SJSA1 (cell line): ENCODE results near the gene MAD2L1. TPM values are rescaled to one million over a fixed set of nuclear protein-coding genes. Genes with fewer than 3 reads are reported as not detected.
A peak's percentile ranks its signal among the peaks of the same experiment; 100 is the strongest.

ENCODE experiments used
- DNase-seq, 2 experiments: peaks; one replicate each; pipeline ENCODE4 v3.0.0-alpha.2; 2015 to 2020; ENCODE audit warnings: low spot score in 2 of 2, low read depth in 1 of 2
- H3K27ac ChIP-seq: fragments of 250-450 bp; sonication (Bioruptor Pico); 2 replicates; pipeline ENCODE4 v1.5.1; 2020; ENCODE audit warnings: mild to moderate bottlenecking, moderate library complexity
- H3K27me3 ChIP-seq: fragments of 250-450 bp; sonication (Bioruptor Pico); replicated peaks from 2 replicates; pipeline ENCODE4 v1.5.1; 2020; ENCODE audit warnings: mild to moderate bottlenecking, moderate library complexity
- H3K36me3 ChIP-seq: fragments of 250-450 bp; sonication (Bioruptor Pico); 2 replicates; pipeline ENCODE4 v1.5.1; 2020; ENCODE audit warnings: mild to moderate bottlenecking
- H3K4me1 ChIP-seq: fragments of 250-450 bp; sonication (Bioruptor Pico); replicated peaks from 2 replicates; pipeline ENCODE4 v1.6.1; 2021; ENCODE audit warnings: mild to moderate bottlenecking
- H3K4me3 ChIP-seq: fragments of 250-450 bp; sonication (Bioruptor Pico); 2 replicates; pipeline ENCODE4 v1.5.1; 2020; ENCODE audit warnings: mild to moderate bottlenecking
- H3K9me3 ChIP-seq: fragments of 250-450 bp; sonication (Bioruptor Pico); replicated peaks from 2 replicates; pipeline ENCODE4 v1.5.1; 2020; ENCODE audit warnings: mild to moderate bottlenecking
- total RNA-seq: library from RNA; depleted of rRNA; stranded (reverse); fragments of >200 nt; shearing (Covaris generic); gene quantifications from 2 replicates; pipeline ENCODE4 v1.2.3, GENCODE V29; 2014

MAD2L1 gene
- total RNA-seq, 1 experiment from 2014 or later = 95.6 TPM

DNA sequence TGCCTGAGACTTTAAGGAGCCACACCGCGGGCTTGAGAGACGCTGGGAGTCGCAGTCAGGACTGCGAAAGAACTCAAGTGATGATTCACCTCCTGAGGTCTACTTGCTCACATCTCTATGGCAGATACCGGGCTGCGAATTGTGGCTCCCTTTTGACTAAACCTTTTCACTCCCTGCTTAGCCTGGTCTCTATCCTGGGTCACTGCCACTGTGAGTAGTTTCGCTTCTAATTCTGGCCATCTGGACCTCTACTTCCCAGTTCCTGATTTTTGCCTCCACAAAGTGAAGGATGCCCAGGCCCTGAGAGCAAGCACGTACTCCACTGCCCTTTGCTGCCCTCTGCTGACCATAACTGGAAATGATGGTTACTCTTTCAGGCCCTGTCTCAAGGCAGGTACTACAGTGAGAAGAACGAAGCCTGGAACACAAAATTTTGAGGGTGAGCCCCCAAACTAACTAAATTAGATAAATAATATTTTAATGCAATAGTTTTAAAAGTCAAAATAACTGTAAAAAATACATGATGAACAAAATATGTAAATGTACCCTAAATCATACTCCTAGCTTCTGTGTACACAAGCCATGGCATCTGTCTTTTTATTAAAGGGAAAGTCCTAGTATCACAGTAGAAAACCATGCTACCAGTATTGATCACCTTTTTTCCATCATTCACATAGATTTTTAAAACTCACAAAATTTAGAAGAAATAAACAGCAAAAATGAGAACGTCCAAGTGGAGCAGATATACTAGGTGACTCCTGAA lies 16.7 kb downstream of the MAD2L1 start:
- H3K9me3 ChIP-seq = no peaks in the 10 kb centered on the region
- H3K4me3 ChIP-seq = peak overlapping the region; percentile 33
- 0 out of 2 replicates have a peak, but pooled peaks cover 4% of the 10 kb centered on the region for H3K36me3 ChIP-seq
- peak overlapping the region; percentile 48 for H3K27ac ChIP-seq
- peaks cover 9% of the 10 kb centered on the region for H3K4me1 ChIP-seq
- H3K27me3 ChIP-seq = no peaks in the 10 kb centered on the region
- peak; percentile 82 to 93 for DNase-seq

DNA sequence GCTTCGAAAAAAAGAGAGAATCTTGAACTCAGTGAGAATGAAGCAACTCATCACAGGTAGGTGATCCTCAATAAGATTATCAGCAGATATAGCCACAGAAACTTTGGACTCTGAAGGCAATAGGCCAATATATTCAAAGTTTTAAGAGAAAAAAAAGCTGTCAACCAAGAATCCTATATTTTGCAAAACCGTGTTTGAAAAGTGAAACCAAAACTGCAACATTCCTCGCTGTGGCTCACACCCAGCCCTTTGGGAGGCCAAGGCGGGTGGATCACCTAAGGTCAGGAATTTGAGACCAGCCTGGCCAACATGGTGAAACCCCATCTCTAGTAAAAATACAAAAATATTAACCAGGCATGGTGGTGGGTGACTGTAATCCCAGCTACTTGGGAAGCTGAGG lies 22.8 kb downstream of the MAD2L1 start:
- H3K36me3 ChIP-seq = no peaks in the 10 kb centered on the region
- peaks cover 2% of the 10 kb centered on the region; the same call in 1 of the 2 replicates for H3K9me3 ChIP-seq
- no peak for DNase-seq
- H3K27ac ChIP-seq = no peak overlapping the region
- H3K27me3 ChIP-seq = no peaks in the 10 kb centered on the region
- no peak overlapping the region for H3K4me3 ChIP-seq
- peaks cover 1% of the 10 kb centered on the region for H3K4me1 ChIP-seq

DNA sequence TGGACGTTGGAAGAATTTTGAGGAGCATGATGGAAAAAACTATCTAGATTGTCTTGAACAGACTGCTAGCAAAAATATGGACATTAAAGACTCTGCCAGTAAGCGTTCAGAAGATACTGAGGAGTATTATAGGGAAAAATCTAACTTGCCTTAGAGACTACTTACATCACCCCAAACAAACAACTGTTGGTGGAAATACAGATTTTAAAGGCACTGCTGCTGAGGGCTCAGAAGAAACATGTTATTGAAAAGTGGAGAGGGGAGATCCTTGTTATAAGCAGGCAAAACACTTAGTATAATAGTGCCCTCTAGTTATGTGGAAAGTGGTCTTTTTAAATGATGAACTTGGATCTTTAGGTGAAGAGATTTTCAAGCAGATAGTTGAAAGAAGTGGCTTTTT lies 29.2 kb downstream of the MAD2L1 start:
- no peaks in the 10 kb centered on the region for H3K9me3 ChIP-seq
- no peaks in the 10 kb centered on the region for H3K4me1 ChIP-seq
- no peaks in the 10 kb centered on the region for H3K36me3 ChIP-seq
- no peak for DNase-seq
- no peaks in the 10 kb centered on the region for H3K27me3 ChIP-seq
- no peak overlapping the region for H3K27ac ChIP-seq
- H3K4me3 ChIP-seq = no peak overlapping the region

DNA sequence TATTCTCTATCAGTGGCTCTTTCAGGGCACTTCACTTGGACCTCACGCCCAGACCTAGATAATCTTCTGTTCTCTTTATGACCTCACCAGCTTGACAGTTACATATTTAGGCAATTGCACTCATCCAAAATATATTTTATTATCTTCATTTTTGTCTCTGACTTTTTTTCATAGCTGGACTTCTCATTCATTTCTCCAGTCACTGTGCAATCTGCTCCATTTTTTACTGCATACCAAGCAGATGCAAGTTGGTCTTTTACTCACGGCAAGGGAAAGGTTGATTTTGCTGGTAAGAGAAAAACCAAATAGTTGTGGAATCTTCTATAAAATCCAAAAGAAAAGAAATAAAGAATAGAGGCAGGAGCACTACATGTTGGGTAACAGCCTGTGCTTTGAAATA lies 31.7 kb downstream of the MAD2L1 start:
- Histone ChIP-seq H3K27ac (no peak overlapping the region), H3K4me1 (no peaks in the 10 kb centered on the region), H3K36me3 (no peaks in the 10 kb centered on the region), H3K4me3 (no peak overlapping the region), H3K9me3 (no peaks in the 10 kb centered on the region; the same call in 1 of the 2 replicates), H3K27me3 (no peaks in the 10 kb centered on the region)
- DNase-seq = no peak

DNA sequence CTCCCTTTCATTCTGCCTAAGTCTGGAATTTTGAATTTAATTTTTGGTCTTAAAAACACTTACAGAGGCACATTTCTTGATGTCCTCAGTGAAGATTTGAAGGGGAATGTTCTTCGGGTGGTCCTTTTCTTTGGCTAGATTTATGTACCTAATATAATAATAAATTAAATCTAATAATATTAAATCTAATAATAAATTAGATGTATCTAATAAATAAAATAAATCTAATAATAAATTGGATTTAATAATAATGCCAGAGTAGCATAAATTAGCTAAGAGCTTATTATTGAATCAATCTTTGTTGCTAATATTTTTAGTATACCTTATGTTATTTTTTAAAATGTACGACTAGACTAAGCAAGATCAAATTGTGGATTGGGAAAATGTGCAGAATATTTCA lies 39.8 kb downstream of the MAD2L1 start:
- no peaks in the 10 kb centered on the region for H3K9me3 ChIP-seq
- no peaks in the 10 kb centered on the region for H3K36me3 ChIP-seq
- no peaks in the 10 kb centered on the region for H3K4me1 ChIP-seq
- no peak overlapping the region for H3K27ac ChIP-seq
- no peak for DNase-seq
- no peak overlapping the region for H3K4me3 ChIP-seq
- H3K27me3 ChIP-seq = no peaks in the 10 kb centered on the region

DNA sequence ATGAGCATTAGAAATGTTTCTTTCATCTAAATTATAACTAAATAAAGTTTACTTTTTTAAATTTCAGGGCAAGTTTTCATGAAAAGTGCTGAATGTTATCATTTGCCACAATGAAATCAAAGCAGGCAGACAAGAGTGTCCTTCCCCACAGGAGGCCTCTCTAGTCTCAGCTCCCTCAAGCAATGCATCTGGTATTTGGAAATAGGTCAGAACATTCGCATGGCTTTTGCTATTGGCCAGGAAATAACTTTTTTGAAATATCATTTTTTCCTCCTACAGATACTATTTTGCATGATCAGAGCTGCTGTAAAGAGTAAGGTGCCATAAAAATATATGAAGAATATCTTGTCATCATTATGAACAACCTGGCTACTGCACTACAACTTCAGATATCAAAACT lies 41.1 kb downstream of the MAD2L1 start:
- Histone ChIP-seq H3K36me3 (no peaks in the 10 kb centered on the region), H3K27ac (no peak overlapping the region), H3K27me3 (no peaks in the 10 kb centered on the region), H3K9me3 (no peaks in the 10 kb centered on the region), H3K4me1 (no peaks in the 10 kb centered on the region), H3K4me3 (no peak overlapping the region)
- no peak for DNase-seq

DNA sequence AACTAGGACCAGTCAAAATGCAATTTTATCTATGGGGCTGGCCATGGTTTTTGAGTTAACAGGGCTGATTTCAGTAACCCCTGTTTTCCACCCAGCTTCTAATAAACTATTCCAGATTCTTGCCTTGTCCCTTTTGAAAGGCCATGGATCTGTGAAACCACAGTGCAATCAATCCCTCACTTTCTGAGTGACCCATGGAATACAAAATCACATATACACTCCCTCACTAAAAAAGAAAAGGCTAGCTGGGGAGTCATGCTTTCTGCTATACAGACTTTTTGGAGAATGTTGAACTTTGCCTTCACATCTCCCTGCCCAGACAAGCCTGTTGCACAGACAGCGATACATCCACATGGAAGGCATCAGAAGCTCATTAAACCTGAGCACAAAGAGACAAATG lies 47.9 kb downstream of the MAD2L1 start:
- no peak overlapping the region for H3K27ac ChIP-seq
- H3K9me3 ChIP-seq = no peaks in the 10 kb centered on the region
- no peaks in the 10 kb centered on the region for H3K36me3 ChIP-seq
- no peak for DNase-seq
- no peaks in the 10 kb centered on the region for H3K4me1 ChIP-seq
- no peaks in the 10 kb centered on the region for H3K27me3 ChIP-seq
- H3K4me3 ChIP-seq = no peak overlapping the region

DNA sequence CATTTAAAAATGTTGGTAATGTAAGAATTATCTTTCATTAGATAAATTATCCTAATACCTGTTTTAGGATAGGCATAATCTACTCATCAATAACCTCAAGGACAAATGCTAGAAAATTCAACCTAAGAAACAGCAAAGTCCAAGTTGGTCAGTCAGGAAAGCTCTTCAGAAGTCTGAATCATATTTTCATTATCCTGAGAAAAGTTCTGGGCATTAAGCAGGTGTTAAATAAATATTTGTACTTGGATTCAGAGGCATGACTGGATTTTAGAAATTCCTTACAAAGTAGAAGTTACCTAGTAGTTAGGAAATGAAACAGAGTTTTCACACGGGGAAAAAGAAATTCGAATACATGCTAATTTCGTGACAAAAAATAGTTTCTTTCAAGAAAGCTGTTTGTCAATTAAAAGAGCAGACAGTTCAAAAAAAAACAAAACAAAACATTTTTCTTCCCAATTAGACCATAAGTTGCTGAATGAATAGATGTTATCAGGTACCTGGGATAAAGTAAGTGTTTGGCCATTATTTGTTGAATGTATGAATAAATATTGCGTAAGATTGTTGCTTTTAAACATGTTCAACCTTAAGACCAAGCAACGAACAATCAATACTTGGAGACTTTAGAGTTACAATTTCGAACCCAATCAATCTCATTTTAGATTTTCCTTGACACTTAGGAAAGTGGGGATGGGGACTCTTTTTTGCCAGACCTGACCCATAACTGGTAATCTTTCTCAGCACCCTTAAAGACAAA lies 48.5 kb downstream of the MAD2L1 start:
- no peaks in the 10 kb centered on the region for H3K4me1 ChIP-seq
- no peaks in the 10 kb centered on the region for H3K36me3 ChIP-seq
- no peak for DNase-seq

DNA sequence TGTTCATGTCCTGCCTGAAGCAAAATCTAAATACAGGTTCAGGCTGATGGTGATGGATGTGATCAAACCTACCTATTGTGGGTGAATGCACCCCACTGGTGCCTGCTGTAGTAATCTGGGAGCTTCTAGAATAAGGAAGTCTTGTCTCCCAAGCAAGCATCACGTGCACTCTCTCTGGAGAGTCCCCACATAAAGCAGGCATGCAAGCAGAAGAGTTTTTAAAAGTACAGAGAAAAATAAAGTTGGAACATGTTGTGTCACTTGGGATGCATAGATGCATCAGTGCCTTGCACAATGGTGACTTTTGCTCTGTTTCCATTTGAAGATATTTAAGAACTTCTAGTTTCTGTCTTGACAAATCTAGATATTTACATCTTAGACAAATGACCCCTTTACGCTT lies 54.9 kb downstream of the MAD2L1 start:
- H3K4me1 ChIP-seq = no peaks in the 10 kb centered on the region
- no peaks in the 10 kb centered on the region for H3K9me3 ChIP-seq
- no peaks in the 10 kb centered on the region for H3K36me3 ChIP-seq
- no peaks in the 10 kb centered on the region for H3K27me3 ChIP-seq
- H3K27ac ChIP-seq = no peak overlapping the region
- DNase-seq = no peak
- no peak overlapping the region for H3K4me3 ChIP-seq

More for the DNA sequence above, 48.5 kb downstream of the MAD2L1 start:
- H3K27ac ChIP-seq = no peak overlapping the region
- H3K4me3 ChIP-seq = no peak overlapping the region
- H3K9me3 ChIP-seq = no peaks in the 10 kb centered on the region
- H3K27me3 ChIP-seq = no peaks in the 10 kb centered on the region

DNA sequence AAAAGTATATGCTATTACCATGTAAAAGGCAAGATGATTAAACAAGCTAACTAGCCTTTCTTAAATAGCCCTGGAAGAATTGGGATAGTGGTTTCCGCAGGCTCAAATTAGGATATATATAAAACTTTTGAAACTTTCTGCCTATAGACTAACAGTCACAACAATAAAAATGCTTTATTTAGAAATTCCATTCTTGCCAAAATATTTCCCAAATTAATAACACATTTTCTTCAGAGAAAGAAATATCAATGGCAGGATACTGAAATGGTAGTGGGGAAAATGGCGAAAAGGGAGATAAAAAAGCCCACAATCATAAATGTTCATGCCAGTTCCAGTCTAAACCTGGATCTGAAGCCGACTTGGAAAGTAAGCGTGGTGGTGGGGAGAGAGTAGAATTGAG lies 56.0 kb downstream of the MAD2L1 start:
- Histone ChIP-seq H3K4me1 (no peaks in the 10 kb centered on the region), H3K9me3 (no peaks in the 10 kb centered on the region), H3K4me3 (no peak overlapping the region), H3K36me3 (no peaks in the 10 kb centered on the region), H3K27ac (no peak overlapping the region), H3K27me3 (no peaks in the 10 kb centered on the region)
- no peak for DNase-seq

DNA sequence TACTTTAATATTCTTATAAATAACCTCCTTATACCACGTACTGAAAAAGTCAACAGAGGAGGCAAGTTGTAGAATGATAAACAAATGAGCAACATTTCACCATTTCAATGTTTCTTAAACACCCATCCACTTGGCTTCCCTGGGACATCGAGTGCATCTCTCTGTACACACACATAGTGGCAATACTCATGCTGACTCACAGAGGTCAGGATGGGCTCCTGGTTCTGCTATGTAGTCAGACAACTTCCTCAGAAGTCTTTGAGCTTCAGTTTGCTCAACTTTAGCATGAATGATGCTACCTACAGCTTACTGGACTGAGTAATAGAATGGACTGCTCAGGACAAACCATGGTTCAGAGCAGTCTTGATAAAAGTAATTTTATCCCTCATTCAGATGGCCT lies 56.9 kb downstream of the MAD2L1 start:
- Histone ChIP-seq H3K36me3 (no peaks in the 10 kb centered on the region), H3K27ac (no peak overlapping the region), H3K4me3 (no peak overlapping the region), H3K4me1 (no peaks in the 10 kb centered on the region), H3K27me3 (no peaks in the 10 kb centered on the region), H3K9me3 (no peaks in the 10 kb centered on the region)
- DNase-seq = no peak

DNA sequence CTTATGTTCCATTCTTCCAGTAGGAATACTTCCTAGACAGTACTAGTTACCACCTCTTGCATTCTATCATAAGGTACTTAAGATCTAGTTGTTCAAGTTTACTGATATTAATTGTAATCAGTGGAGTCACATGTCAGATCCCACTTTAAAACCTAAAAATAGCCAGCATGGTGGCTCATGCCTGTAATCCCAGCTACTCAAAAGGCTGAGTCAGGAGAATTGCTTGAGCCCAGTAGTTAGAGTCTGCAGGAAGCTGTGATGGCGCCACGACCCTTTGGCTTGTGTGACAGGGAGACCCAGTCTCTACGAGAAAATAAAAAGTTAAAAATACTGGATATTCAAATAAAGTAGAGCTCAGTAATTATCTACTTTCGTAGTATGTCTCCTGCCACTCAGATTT lies 57.7 kb downstream of the MAD2L1 start:
- Histone ChIP-seq H3K9me3 (no peaks in the 10 kb centered on the region), H3K4me1 (no peaks in the 10 kb centered on the region), H3K27me3 (no peaks in the 10 kb centered on the region), H3K36me3 (no peaks in the 10 kb centered on the region), H3K4me3 (no peak overlapping the region), H3K27ac (no peak overlapping the region)
- no peak for DNase-seq

DNA sequence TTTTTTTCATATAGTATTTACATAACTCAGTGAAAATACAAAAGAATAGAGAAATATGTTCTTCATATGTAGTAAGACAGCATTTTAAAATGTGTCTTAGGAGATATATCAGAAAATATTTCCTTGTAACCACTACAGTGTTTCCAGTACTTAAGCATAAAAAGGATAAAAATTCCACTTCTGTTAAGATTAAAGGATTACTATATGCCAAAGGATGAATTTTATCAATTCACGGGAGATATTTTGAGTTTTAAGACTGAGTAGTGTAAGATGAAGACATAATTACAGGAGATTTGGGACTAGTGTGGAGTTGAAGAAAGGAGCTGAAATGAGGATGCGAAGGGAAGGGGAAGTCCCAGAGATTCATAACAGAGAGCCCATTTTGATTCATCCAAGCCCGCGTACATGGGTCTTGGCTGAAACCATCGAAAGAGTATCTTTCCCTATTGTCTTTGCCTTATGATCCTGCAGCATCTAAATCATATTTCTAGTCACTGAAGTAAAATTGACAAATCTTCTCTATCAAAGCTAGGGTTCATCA lies 58.7 kb downstream of the MAD2L1 start:
- H3K27me3 ChIP-seq = no peaks in the 10 kb centered on the region
- H3K4me3 ChIP-seq = no peak overlapping the region
- H3K27ac ChIP-seq = no peak overlapping the region
- no peaks in the 10 kb centered on the region for H3K4me1 ChIP-seq
- no peak for DNase-seq
- H3K36me3 ChIP-seq = no peaks in the 10 kb centered on the region
- H3K9me3 ChIP-seq = no peaks in the 10 kb centered on the region

DNA sequence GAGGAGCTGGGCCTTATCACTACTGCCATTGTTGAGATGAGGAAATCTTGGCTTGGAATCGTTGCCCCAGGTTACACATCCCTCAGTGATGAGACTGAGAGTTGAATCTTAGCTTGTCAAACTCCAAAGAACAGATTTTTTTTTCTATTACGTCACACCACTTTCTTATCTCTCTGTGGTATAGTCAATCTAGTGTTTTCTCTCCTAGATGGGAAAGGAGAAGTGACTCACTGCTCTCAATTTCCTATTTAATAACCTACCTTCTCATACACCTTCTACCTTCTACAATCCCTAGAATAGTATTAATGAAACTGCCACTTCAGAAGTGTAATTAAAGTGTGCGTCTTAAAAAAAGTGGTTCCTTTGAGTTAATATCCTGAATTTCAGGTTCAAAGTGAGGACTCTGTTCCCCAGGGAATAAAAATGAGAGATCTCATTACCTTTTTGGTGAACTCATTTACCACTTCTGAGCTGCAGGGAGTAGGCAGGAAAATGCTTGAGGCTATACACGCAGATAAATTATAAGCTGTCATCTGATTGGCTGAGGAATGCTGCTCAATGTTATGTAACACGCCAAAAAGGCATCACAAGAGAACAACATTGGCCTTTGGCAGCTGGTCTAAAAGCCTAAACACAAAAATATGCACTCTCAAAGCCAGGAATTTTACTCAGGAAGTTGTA lies 59.3 kb downstream of the MAD2L1 start:
- Histone ChIP-seq H3K4me3 (no peak overlapping the region), H3K27ac (no peak overlapping the region), H3K27me3 (no peaks in the 10 kb centered on the region), H3K36me3 (no peaks in the 10 kb centered on the region), H3K9me3 (no peaks in the 10 kb centered on the region), H3K4me1 (no peaks in the 10 kb centered on the region)
- no peak for DNase-seq
